GM23338 (cell line): ENCODE results near the gene ACAT1. TPM values are rescaled to one million over a fixed set of nuclear protein-coding genes. Genes with fewer than 3 reads are reported as not detected.

Source experiments
- CREB1 ChIP-seq: fragments of 250-450 bp; sonication (Bioruptor Pico); IDR thresholded peaks from 2 replicates; pipeline ENCODE4 v1.5.0; 2020; ENCODE audit warnings: low read depth, mild to moderate bottlenecking, moderate library complexity
- JUNB ChIP-seq: IDR thresholded peaks from one replicate; pipeline ENCODE4 v1.6.1; 2016; ENCODE audit warnings: antibody characterized with exemption; ENCODE audit not compliant: unreplicated experiment
- NANOG ChIP-seq: IDR thresholded peaks from 2 replicates; pipeline ENCODE4 v1.6.1; 2016; ENCODE audit warnings: antibody characterized with exemption, borderline replicate concordance
- POLR2AphosphoS5 ChIP-seq: IDR thresholded peaks from 2 replicates; pipeline ENCODE4 v1.6.1; 2016; ENCODE audit warnings: antibody characterized with exemption, low read depth
- REST ChIP-seq: IDR thresholded peaks from one replicate; pipeline ENCODE4 v1.6.1; 2018; ENCODE audit warnings: antibody characterized with exemption; ENCODE audit not compliant: unreplicated experiment
- ZNF462 ChIP-seq: fragments of 250-450 bp; sonication (Bioruptor Pico); IDR thresholded peaks from 2 replicates; pipeline ENCODE4 v1.5.0; 2020; ENCODE audit warnings: mild to moderate bottlenecking, moderate library complexity
- polyA plus RNA-seq: library from polyadenylated mRNA; unstranded; fragments of >200 nt; fragmentation: Nextera tagmentation; extraction: Ambion mirVana; gene quantifications from 2 replicates; pipeline ENCODE4 v1.2.1, GENCODE V29; 2016
- total RNA-seq: library from RNA; depleted of rRNA; stranded (reverse); fragments of >200 nt; shearing (Covaris generic); gene quantifications from 2 replicates; pipeline ENCODE4 v1.2.3, GENCODE V29; 2014
- TF ChIP-seq, protein P1 (sequence below): IDR thresholded peaks from 2 replicates; pipeline ENCODE4 v1.6.1; 2016; ENCODE audit warnings: antibody characterized with exemption

Gene ACAT1
- total and polyA plus RNA-seq, 2 experiments from 2014 or later = 43.9 to 53.6 TPM

- TF ChIP-seq ZNF462 (CRISPR knock-in tag) (no peak), CREB1 (CRISPR knock-in tag) (no peak), NANOG (no peak), POLR2AphosphoS5 (no peak), JUNB (no peak), REST (no peak)
- TF ChIP-seq, protein P1, sequence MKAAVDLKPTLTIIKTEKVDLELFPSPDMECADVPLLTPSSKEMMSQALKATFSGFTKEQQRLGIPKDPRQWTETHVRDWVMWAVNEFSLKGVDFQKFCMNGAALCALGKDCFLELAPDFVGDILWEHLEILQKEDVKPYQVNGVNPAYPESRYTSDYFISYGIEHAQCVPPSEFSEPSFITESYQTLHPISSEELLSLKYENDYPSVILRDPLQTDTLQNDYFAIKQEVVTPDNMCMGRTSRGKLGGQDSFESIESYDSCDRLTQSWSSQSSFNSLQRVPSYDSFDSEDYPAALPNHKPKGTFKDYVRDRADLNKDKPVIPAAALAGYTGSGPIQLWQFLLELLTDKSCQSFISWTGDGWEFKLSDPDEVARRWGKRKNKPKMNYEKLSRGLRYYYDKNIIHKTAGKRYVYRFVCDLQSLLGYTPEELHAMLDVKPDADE = no peak
Measured at GRCh38 chr11:108147150-108147549, 25.8 kb downstream of the ACAT1 start (continued).
